Measurements from ENCODE around the gene GNG2.

Gene GNG2

DNA sequence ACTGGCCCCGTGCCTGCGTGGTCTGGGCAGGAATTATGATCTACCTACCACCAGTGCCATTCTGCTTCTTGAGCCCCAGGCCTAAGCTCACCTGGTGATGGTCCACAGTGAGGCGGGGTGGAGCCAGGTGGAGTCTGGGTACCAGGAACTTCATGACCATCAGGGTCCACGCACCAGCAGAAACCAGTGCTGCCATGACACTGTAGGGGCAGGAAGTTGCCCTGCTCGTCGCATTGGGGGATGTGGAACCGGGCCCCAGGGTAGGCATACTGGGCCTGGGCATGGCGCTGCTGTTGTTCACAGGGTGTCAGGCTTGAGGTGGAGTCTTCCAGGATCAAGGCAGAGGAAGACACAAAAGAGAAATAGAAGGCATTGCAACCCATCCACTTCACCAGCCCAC, 158.6 kb downstream of the GNG2 start:
- TF ChIP-seq EZH2phosphoT487 (IDR thresholded peaks at IDR 0.05; ENCODE audit: low read length) (no peak), EZH2 (optimal IDR thresholded peaks at IDR 0.05; ENCODE audit: low read depth, low read length) (no peak)
- TF ChIP-seq, protein P1, sequence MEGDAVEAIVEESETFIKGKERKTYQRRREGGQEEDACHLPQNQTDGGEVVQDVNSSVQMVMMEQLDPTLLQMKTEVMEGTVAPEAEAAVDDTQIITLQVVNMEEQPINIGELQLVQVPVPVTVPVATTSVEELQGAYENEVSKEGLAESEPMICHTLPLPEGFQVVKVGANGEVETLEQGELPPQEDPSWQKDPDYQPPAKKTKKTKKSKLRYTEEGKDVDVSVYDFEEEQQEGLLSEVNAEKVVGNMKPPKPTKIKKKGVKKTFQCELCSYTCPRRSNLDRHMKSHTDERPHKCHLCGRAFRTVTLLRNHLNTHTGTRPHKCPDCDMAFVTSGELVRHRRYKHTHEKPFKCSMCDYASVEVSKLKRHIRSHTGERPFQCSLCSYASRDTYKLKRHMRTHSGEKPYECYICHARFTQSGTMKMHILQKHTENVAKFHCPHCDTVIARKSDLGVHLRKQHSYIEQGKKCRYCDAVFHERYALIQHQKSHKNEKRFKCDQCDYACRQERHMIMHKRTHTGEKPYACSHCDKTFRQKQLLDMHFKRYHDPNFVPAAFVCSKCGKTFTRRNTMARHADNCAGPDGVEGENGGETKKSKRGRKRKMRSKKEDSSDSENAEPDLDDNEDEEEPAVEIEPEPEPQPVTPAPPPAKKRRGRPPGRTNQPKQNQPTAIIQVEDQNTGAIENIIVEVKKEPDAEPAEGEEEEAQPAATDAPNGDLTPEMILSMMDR (IDR thresholded peaks at IDR 0.05; ENCODE audit: low read length) = no peak
- H2AFZ ChIP-seq (ENCODE audit: low read length) = no peak overlapping the region
- H3K27me3 ChIP-seq (replicated peaks; ENCODE audit: insufficient read depth, low read length) = no peaks in the 10 kb centered on the region
- no peaks in the 10 kb centered on the region for H3K9me3 ChIP-seq (replicated peaks; ENCODE audit: insufficient read depth, low read length)
- no peaks in the 10 kb centered on the region for H3K4me1 ChIP-seq (ENCODE audit: low read length)
- H4K20me1 ChIP-seq (ENCODE audit: insufficient read depth, low read length) = no peaks in the 10 kb centered on the region
- no peak overlapping the region for H3K4me3 ChIP-seq (ENCODE audit: low read length)
- H3K9ac ChIP-seq (ENCODE audit: low read length) = no peak overlapping the region
- no peaks in the 10 kb centered on the region for H3K9me2 ChIP-seq (replicated peaks; ENCODE audit: insufficient read depth, low read length)
- no peak overlapping the region for H3K27ac ChIP-seq (ENCODE audit: low read length)
- H3F3A ChIP-seq (ENCODE audit: insufficient read depth, low read length) = no peaks in the 10 kb centered on the region
- no peaks in the 10 kb centered on the region for H3K36me3 ChIP-seq (replicated peaks; ENCODE audit: insufficient read depth, low read length)
- H3K79me2 ChIP-seq (ENCODE audit: low read length) = no peaks in the 10 kb centered on the region
- no peak overlapping the region for H3K4me2 ChIP-seq (ENCODE audit: low read depth, low read length)
- DNase-seq = no peak

All from MM.1S (cell line).